NCI-H146 treated with DMSO at 0.1 percent for 48 hours (cell line): Measurements from ENCODE around the gene CNGA1.
"Not testable (repeated sequence)": the region's sequence is repeated elsewhere in the genome, so short reads cannot be mapped to it uniquely, and the experiment has no call there.

Experiments used
- DNase-seq: peaks from one replicate; lab custom pipeline; 2025; ENCODE audit not compliant: unreplicated experiment; lab: John Stamatoyannopoulos, UW

Gene CNGA1

GRCh38 chr4:47972721-47973120 lies 43.8 kb downstream of the CNGA1 start:
- DNase-seq = no peak

- no peak for DNase-seq
These were observed 44.3 kb downstream of the CNGA1 start for GRCh38 chr4:47972181-47972580.

- no peak for DNase-seq
These were observed 47.6 kb downstream of the CNGA1 start for GRCh38 chr4:47968847-47969246.

- DNase-seq = no peak
These were observed 61.8 kb downstream of the CNGA1 start for GRCh38 chr4:47954677-47955076.

- no peak for DNase-seq
These were observed 62.2 kb downstream of the CNGA1 start for GRCh38 chr4:47954245-47954644.

- DNase-seq = no peak
These were observed 70.4 kb downstream of the CNGA1 start for GRCh38 chr4:47945930-47946726.

- no peak for DNase-seq
These were observed 74.2 kb downstream of the CNGA1 start for GRCh38 chr4:47942081-47942819.

- DNase-seq = no peak
These were observed 77.0 kb downstream of the CNGA1 start for GRCh38 chr4:47939456-47939855.

GRCh38 chr4:47936336-47936735 lies 80.1 kb downstream of the CNGA1 start:
- no peak for DNase-seq

GRCh38 chr4:47933840-47934239 lies 82.6 kb downstream of the CNGA1 start:
- peak; percentile 16 for DNase-seq

GRCh38 chr4:47930971-47931804 lies 85.3 kb downstream of the CNGA1 start:
- DNase-seq = no peak

- no peak for DNase-seq
These were observed 86.7 kb downstream of the CNGA1 start for GRCh38 chr4:47929682-47930201.

- peak; percentile 53 for DNase-seq
These were observed 89.7 kb downstream of the CNGA1 start for GRCh38 chr4:47926667-47927258.

- DNase-seq = not testable (repeated sequence)
These were observed 93.2 kb downstream of the CNGA1 start for GRCh38 chr4:47923261-47923608.

GRCh38 chr4:47922436-47923260 lies 93.8 kb downstream of the CNGA1 start:
- DNase-seq = not testable (repeated sequence)

- DNase-seq = not testable (repeated sequence)
These were observed 99.3 kb downstream of the CNGA1 start for GRCh38 chr4:47917163-47917562.

GRCh38 chr4:47915378-47915777 lies 101.1 kb downstream of the CNGA1 start:
- DNase-seq = no peak

- no peak for DNase-seq
These were observed 101.6 kb downstream of the CNGA1 start for GRCh38 chr4:47914926-47915237.

- DNase-seq = peak; percentile 96
These were observed 102.1 kb downstream of the CNGA1 start, which contains the start of gene NFXL1 for GRCh38 chr4:47914220-47914925. NFXL1 (minus strand) TSS chr4:47914583; CDS start chr4:47914203, 380 bp downstream.

- peak; percentile 34 for DNase-seq
These were observed 102.6 kb downstream of the CNGA1 start for GRCh38 chr4:47913861-47914219.
